ENCODE measurements around the gene DNASE1. TPM values are rescaled to one million over a fixed set of nuclear protein-coding genes. Genes with fewer than 3 reads are reported as not detected.

The DNASE1 gene
- total RNA-seq, 1 donor from 2014 or later = 12.2 TPM

DNA sequence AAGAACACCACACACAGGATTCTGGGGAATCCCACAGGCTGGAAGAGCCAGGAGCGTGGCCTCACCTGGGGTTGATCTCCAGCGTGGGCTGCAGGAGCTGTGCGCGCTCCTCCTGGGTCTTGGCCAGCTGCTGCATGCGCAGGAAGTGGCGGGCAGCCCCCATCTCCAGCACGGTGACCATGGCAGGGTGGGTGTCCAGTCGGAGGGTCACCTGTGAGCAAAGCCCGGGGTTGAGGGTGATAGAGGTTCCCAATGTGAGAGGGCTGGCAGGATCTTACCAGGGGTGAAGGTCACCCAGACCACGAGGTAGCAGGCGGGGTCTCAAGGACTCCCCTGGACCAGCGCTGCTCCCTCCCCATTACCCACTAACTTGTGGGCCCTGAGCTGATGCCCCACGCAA lies 7.4 kb downstream of the DNASE1 start:
- Mint-ChIP-seq H3K4me1 (ENCODE audit: low read depth) (peaks cover 7% of the 10 kb centered on the region), H3K9me3 (ENCODE audit: low read depth) (no peaks in the 10 kb centered on the region), H3K27me3 (ENCODE audit: low read depth) (no peaks in the 10 kb centered on the region), H3K27ac (ENCODE audit: unreplicated experiment) (no peak overlapping the region), H3K36me3 (ENCODE audit: low read depth) (peaks cover 29% of the 10 kb centered on the region), H3K4me3 (ENCODE audit: unreplicated experiment) (no peak overlapping the region)
- DNase-seq (ENCODE audit: low spot score) = no peak
- TF ChIP-seq, protein P1, sequence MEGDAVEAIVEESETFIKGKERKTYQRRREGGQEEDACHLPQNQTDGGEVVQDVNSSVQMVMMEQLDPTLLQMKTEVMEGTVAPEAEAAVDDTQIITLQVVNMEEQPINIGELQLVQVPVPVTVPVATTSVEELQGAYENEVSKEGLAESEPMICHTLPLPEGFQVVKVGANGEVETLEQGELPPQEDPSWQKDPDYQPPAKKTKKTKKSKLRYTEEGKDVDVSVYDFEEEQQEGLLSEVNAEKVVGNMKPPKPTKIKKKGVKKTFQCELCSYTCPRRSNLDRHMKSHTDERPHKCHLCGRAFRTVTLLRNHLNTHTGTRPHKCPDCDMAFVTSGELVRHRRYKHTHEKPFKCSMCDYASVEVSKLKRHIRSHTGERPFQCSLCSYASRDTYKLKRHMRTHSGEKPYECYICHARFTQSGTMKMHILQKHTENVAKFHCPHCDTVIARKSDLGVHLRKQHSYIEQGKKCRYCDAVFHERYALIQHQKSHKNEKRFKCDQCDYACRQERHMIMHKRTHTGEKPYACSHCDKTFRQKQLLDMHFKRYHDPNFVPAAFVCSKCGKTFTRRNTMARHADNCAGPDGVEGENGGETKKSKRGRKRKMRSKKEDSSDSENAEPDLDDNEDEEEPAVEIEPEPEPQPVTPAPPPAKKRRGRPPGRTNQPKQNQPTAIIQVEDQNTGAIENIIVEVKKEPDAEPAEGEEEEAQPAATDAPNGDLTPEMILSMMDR (IDR thresholded peaks at IDR 0.05) = no peak

DNA sequence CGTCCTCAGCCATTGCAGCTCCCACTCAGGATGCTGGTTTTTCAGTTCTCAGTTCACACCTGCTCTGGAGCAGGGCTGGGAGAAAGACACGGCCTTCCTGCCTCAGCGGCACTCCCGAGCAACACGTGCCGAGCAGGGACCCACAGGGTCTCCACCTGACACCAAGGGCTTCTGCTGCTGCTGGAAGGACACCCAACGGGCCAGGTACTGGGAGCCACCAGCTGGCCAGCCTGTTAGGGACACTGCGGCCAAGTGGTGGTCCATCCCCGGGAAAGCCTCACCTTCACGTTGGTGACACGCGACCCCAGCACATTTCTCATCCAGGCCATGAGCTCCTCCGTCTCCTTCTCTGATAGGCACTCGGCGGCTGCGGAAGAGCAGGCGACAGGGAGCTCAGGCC lies 8.1 kb downstream of the DNASE1 start:
- DNase-seq (ENCODE audit: low spot score) = no peak
- Mint-ChIP-seq H3K4me1 (ENCODE audit: low read depth) (peaks cover 7% of the 10 kb centered on the region), H3K4me3 (ENCODE audit: unreplicated experiment) (no peak overlapping the region)

DNA sequence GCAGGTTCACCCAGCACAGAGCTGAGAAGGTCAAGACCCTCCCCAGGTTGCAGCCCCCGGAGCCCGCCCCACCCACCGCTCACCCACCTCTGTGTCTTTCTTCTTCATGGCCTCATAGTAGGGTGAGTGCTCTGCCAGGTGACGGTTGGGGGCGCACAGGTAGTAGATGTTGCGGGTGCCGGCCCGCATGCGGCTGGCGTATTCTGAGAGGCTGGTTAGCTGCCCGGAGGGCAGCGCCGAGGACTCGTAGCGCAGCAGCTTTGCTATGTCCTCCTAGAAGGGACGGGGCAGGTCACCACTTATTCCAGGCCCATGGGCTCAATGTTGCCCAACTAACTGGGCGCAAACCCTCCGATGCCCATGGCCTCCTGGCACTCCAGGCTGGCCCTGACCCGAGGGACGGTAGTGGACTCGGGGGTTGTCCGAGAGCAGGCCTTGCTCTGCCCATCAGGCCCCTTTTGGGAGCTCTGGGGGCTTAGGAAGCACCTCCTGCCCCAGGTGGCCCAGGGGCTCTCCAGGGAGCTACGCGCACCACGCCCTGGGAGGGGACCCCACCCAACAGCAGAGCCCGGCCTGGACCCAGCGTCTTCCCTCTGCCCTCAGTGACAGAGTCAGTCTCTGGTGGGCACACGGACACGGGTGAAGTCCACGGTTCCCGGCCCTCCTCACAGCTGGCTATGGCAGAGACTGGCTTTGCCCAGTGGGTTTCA lies 9.9 kb downstream of the DNASE1 start:
- no peak for DNase-seq (ENCODE audit: low spot score)
- TF ChIP-seq, protein P1 (IDR thresholded peaks at IDR 0.05) = no peak
- Mint-ChIP-seq H3K27ac (ENCODE audit: unreplicated experiment) (no peak overlapping the region), H3K4me3 (ENCODE audit: unreplicated experiment) (no peak overlapping the region), H3K36me3 (ENCODE audit: low read depth) (peaks cover 27% of the 10 kb centered on the region), H3K4me1 (ENCODE audit: low read depth) (peaks cover 3% of the 10 kb centered on the region), H3K27me3 (ENCODE audit: low read depth) (no peaks in the 10 kb centered on the region), H3K9me3 (ENCODE audit: low read depth) (no peaks in the 10 kb centered on the region)

More for the DNA sequence above, 8.1 kb downstream of the DNASE1 start:
- H3K9me3 Mint-ChIP-seq (ENCODE audit: low read depth) = no peaks in the 10 kb centered on the region
- no peaks in the 10 kb centered on the region for H3K27me3 Mint-ChIP-seq (ENCODE audit: low read depth)
- H3K36me3 Mint-ChIP-seq (ENCODE audit: low read depth) = peaks cover 25% of the 10 kb centered on the region
- TF ChIP-seq, protein P1 (IDR thresholded peaks at IDR 0.05) = no peak
- H3K27ac Mint-ChIP-seq (ENCODE audit: unreplicated experiment) = no peak overlapping the region

DNA sequence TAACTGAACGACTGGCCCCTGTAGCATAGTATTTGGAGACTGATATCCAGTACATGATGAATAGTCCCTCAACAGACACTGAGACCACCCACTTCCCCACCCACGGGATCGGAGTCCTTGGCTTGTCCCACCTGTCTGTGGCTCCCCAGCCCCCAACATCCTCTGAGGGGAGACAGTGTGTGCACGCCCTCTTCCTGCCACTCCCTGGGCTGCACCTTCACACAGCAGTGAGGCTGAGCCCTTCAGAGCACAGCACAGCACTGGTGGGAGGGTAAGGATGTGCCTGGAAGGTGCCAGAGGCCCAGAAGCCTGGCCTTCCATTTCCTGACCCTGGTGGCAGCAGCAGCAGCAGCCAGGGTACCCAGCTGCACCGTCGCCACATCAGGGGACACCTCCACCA lies 11.0 kb downstream of the DNASE1 start:
- Mint-ChIP-seq H3K27me3 (ENCODE audit: low read depth) (no peaks in the 10 kb centered on the region), H3K9me3 (ENCODE audit: low read depth) (no peaks in the 10 kb centered on the region), H3K36me3 (ENCODE audit: low read depth) (peaks cover 29% of the 10 kb centered on the region), H3K27ac (ENCODE audit: unreplicated experiment) (no peak overlapping the region), H3K4me1 (ENCODE audit: low read depth) (peaks cover 3% of the 10 kb centered on the region), H3K4me3 (ENCODE audit: unreplicated experiment) (no peak overlapping the region)
- TF ChIP-seq, protein P1 (IDR thresholded peaks at IDR 0.05) = no peak
- DNase-seq (ENCODE audit: low spot score) = no peak

DNA sequence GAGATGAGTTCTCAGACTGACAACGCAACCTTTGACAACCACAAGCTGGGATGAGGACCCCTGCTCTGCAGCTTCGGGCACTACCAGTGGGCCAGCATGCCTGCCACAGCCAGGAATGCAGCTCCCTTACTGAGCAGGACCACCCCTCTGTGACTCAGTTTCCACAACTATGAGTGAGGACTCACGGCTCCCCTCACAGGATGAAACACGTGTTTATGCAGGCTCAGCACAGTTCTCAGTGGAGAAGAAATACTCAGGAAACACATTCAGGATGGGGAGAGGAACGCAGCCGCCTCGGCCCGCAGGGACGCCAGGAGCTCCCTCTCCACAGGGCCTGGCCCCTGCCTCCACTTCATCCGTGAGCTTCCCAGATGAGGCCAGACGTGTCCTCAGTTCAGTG lies 14.1 kb downstream of the DNASE1 start:
- Mint-ChIP-seq H3K27ac (ENCODE audit: unreplicated experiment) (no peak overlapping the region), H3K36me3 (ENCODE audit: low read depth) (peaks cover 31% of the 10 kb centered on the region)
- TF ChIP-seq, protein P1 (IDR thresholded peaks at IDR 0.05) = no peak

More for the DNA sequence above, 14.1 kb downstream of the DNASE1 start:
- H3K4me1 Mint-ChIP-seq (ENCODE audit: low read depth) = peaks cover 3% of the 10 kb centered on the region
- no peaks in the 10 kb centered on the region for H3K27me3 Mint-ChIP-seq (ENCODE audit: low read depth)
- H3K9me3 Mint-ChIP-seq (ENCODE audit: low read depth) = no peaks in the 10 kb centered on the region
- no peak overlapping the region for H3K4me3 Mint-ChIP-seq (ENCODE audit: unreplicated experiment)
- DNase-seq (ENCODE audit: low spot score) = no peak
